Measurements from ENCODE around the gene LRRC9.

DNA sequence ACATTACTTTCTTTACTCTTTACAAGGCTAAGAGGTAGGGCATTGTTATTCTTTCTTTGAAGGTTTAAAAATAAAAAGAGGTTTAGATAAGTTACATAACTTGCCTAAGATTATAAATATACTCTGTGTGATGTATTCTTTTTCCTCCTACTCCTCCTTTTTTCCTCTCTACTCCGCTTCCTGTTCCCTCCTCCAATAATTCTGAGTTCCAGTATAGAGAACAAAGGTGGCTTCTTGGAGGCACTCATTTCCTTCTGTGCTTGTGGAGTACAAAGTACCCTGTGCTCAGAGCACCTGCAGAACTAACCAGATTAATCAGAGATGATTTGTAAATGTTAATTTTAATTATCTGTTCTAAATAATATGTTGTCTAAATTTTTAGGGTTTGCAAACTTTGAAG lies 11.3 kb downstream of the LRRC9 start:
- no peak for TF ChIP-seq POLR2AphosphoS5 (IDR thresholded peaks at IDR 0.05; ENCODE audit: low read depth, low read length)
- no peak for TF ChIP-seq EP300 (IDR thresholded peaks at IDR 0.05; ENCODE audit: borderline replicate concordance in 1 of 2, low read depth in 1 of 2, low read length in 1 of 2)
- no peak for TF ChIP-seq TAF1 (IDR thresholded peaks at IDR 0.05; ENCODE audit: borderline replicate concordance, low read depth, low read length)
- TF ChIP-seq, protein P1, sequence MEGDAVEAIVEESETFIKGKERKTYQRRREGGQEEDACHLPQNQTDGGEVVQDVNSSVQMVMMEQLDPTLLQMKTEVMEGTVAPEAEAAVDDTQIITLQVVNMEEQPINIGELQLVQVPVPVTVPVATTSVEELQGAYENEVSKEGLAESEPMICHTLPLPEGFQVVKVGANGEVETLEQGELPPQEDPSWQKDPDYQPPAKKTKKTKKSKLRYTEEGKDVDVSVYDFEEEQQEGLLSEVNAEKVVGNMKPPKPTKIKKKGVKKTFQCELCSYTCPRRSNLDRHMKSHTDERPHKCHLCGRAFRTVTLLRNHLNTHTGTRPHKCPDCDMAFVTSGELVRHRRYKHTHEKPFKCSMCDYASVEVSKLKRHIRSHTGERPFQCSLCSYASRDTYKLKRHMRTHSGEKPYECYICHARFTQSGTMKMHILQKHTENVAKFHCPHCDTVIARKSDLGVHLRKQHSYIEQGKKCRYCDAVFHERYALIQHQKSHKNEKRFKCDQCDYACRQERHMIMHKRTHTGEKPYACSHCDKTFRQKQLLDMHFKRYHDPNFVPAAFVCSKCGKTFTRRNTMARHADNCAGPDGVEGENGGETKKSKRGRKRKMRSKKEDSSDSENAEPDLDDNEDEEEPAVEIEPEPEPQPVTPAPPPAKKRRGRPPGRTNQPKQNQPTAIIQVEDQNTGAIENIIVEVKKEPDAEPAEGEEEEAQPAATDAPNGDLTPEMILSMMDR (IDR thresholded peaks at IDR 0.05): no peak
- TF ChIP-seq, protein P2, sequence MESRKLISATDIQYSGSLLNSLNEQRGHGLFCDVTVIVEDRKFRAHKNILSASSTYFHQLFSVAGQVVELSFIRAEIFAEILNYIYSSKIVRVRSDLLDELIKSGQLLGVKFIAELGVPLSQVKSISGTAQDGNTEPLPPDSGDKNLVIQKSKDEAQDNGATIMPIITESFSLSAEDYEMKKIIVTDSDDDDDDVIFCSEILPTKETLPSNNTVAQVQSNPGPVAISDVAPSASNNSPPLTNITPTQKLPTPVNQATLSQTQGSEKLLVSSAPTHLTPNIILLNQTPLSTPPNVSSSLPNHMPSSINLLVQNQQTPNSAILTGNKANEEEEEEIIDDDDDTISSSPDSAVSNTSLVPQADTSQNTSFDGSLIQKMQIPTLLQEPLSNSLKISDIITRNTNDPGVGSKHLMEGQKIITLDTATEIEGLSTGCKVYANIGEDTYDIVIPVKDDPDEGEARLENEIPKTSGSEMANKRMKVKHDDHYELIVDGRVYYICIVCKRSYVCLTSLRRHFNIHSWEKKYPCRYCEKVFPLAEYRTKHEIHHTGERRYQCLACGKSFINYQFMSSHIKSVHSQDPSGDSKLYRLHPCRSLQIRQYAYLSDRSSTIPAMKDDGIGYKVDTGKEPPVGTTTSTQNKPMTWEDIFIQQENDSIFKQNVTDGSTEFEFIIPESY (IDR thresholded peaks at IDR 0.05; ENCODE audit: borderline replicate concordance, low read depth): no peak
- no peak for TF ChIP-seq NFIC (IDR thresholded peaks at IDR 0.05; ENCODE audit: borderline replicate concordance)
- TF ChIP-seq JUND (IDR thresholded peaks at IDR 0.05): no peak
- TF ChIP-seq FOSL2 (IDR thresholded peaks at IDR 0.05; ENCODE audit: borderline replicate concordance, low read depth): no peak
- TF ChIP-seq RAD21 (IDR thresholded peaks at IDR 0.05; ENCODE audit: low read length): no peak

All from SK-N-SH (cell line).